Non-pigmented ciliary epithelial cell (primary cell): ENCODE results near the gene BCL10.

Experiments used
- DNase-seq: peaks from one replicate; pipeline ENCODE4 v3.0.0-alpha.2; 2010; ENCODE audit warnings: low read depth

BCL10 gene

GRCh38 chr1:85220756-85221201 lies 55.7 kb downstream of the BCL10 start:
- DNase-seq = no peak

GRCh38 chr1:85219853-85220610 lies 56.4 kb downstream of the BCL10 start:
- DNase-seq = no peak

GRCh38 chr1:85216697-85217096 lies 59.7 kb downstream of the BCL10 start:
- DNase-seq = no peak
